Stimulated activated naive CD8-positive, alpha-beta T cell treated with anti-CD3 and anti-CD28 coated beads, Interleukin-15, Interleukin-2, amounts not matched to agents 100 ng/mL and 50 ng/mL, for 24 hours (primary cell): ENCODE measurements around the gene CLHC1.
"Not testable (repeated sequence)": the region's sequence is repeated elsewhere in the genome, so short reads cannot be mapped to it uniquely, and the experiment has no call there.

ENCODE experiments used
- H3K27ac Mint-ChIP-seq: one replicate; pipeline ENCODE4 v1.8.0; 2021; ENCODE audit warnings: mild to moderate bottlenecking, mixed read lengths
- H3K27me3 Mint-ChIP-seq: one replicate; pipeline ENCODE4 v1.8.0; 2021; ENCODE audit warnings: mixed read lengths
- H3K36me3 Mint-ChIP-seq: one replicate; pipeline ENCODE4 v1.8.0; 2021; ENCODE audit warnings: low read depth, mixed read lengths
- H3K4me1 Mint-ChIP-seq: one replicate; pipeline ENCODE4 v1.8.0; 2021; ENCODE audit warnings: low read depth, mixed read lengths
- H3K4me3 Mint-ChIP-seq: one replicate; pipeline ENCODE4 v1.8.0; 2021; ENCODE audit warnings: mild to moderate bottlenecking, mixed read lengths
- H3K9me3 Mint-ChIP-seq: one replicate; pipeline ENCODE4 v1.8.0; 2021; ENCODE audit warnings: mixed read lengths

Gene CLHC1

GRCh38 chr2:55223958-55224760 lies 7.9 kb downstream of the CLHC1 start:
- Mint-ChIP-seq H3K36me3 (peaks cover 11% of the 10 kb centered on the region), H3K4me1 (peaks cover 41% of the 10 kb centered on the region), H3K27me3 (no peaks in the 10 kb centered on the region), H3K27ac (peak overlapping the region; percentile 73), H3K9me3 (no peaks in the 10 kb centered on the region), H3K4me3 (peak overlapping the region; percentile 78)

DNA sequence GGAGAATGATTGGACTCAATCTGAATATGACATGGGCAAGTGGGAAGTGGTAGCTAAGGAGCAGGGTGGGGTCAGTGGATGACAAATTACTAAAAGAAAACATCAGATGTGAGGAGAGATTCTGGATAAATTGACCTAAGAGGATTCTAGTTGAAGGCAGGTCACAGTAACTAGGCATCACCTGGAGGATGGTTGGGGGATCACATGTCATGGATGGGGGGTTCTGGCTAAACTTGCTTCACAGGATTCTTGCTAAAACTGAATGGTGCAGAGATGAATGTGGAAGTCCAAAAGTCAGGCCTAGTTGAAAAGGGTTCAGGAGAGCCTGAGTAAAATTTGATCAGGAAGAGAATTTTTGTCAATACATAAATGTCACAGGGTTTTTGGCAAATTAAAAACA lies 18.3 kb downstream of the CLHC1 start:
- no peak overlapping the region for H3K4me3 Mint-ChIP-seq
- no peaks in the 10 kb centered on the region for H3K4me1 Mint-ChIP-seq
- H3K27me3 Mint-ChIP-seq: no peaks in the 10 kb centered on the region
- H3K27ac Mint-ChIP-seq: no peak overlapping the region
- no peaks in the 10 kb centered on the region for H3K36me3 Mint-ChIP-seq
- no peaks in the 10 kb centered on the region for H3K9me3 Mint-ChIP-seq

DNA sequence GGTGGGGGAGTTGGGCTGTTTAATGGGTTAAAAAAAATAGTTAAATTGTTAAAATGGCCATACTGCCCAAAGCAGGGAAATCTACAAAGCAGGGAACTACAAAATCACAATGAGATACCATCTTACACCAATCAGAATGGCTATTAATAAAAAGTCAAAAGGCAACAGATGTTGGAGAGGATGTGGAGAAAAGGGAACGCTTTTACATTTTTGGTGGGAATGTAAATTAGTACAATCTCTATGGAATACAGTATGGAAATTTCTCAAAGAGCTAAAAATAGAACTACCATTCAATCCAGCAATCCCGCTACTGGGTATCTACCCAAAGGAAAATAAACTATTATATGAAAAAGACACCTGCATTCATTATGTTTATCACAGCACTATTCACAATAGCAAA lies 27.1 kb downstream of the CLHC1 start:
- no peak overlapping the region for H3K27ac Mint-ChIP-seq
- peaks cover 40% of the 10 kb centered on the region for H3K36me3 Mint-ChIP-seq
- H3K9me3 Mint-ChIP-seq: peaks cover 10% of the 10 kb centered on the region
- H3K27me3 Mint-ChIP-seq: no peaks in the 10 kb centered on the region
- H3K4me3 Mint-ChIP-seq: no peak overlapping the region
- H3K4me1 Mint-ChIP-seq: no peaks in the 10 kb centered on the region

DNA sequence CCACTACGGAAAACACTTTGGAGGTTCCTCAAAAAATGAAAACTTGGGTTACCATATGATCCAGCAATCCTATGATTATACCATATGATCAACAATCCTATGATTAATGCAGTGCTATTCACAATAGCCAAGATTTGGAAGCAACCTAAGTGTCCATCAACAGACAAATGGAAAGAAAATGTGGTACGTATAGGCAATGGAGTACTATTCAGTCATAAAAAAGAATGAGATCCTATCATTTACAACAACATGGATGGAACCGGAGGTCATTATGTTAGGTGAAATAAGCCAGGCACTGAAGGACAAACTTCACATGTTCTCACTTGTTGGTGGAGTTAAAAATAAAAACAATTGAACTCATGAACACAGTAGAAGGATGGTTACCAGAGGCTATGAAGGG lies 27.6 kb downstream of the CLHC1 start:
- Mint-ChIP-seq H3K4me3 (no peak overlapping the region), H3K9me3 (peaks cover 13% of the 10 kb centered on the region), H3K27ac (no peak overlapping the region)

GRCh38 chr2:55200416-55200815 lies 31.7 kb downstream of the CLHC1 start:
- Mint-ChIP-seq H3K27ac (no peak overlapping the region), H3K36me3 (peaks cover 62% of the 10 kb centered on the region), H3K27me3 (no peaks in the 10 kb centered on the region), H3K9me3 (peaks cover 14% of the 10 kb centered on the region), H3K4me3 (no peak overlapping the region), H3K4me1 (no peaks in the 10 kb centered on the region)

More for the DNA sequence above, 27.6 kb downstream of the CLHC1 start:
- Mint-ChIP-seq H3K36me3 (peaks cover 44% of the 10 kb centered on the region), H3K27me3 (no peaks in the 10 kb centered on the region), H3K4me1 (no peaks in the 10 kb centered on the region)

- H3K27me3 Mint-ChIP-seq: no peaks in the 10 kb centered on the region
- no peaks in the 10 kb centered on the region for H3K4me1 Mint-ChIP-seq
- H3K36me3 Mint-ChIP-seq: peaks cover 46% of the 10 kb centered on the region
- H3K9me3 Mint-ChIP-seq: peaks cover 11% of the 10 kb centered on the region
- H3K27ac Mint-ChIP-seq: no peak overlapping the region
- H3K4me3 Mint-ChIP-seq: no peak overlapping the region
Observed at GRCh38 chr2:55196526-55196925, 35.6 kb downstream of the CLHC1 start.

GRCh38 chr2:55191888-55192287 lies 40.2 kb downstream of the CLHC1 start:
- H3K27ac Mint-ChIP-seq, H3K4me1 Mint-ChIP-seq, H3K4me3 Mint-ChIP-seq, H3K27me3 Mint-ChIP-seq, H3K9me3 Mint-ChIP-seq: not testable (repeated sequence)
- H3K36me3 Mint-ChIP-seq: peaks cover 24% of the 10 kb centered on the region

GRCh38 chr2:55186837-55187236 lies 45.3 kb downstream of the CLHC1 start:
- H3K4me3 Mint-ChIP-seq, H3K27ac Mint-ChIP-seq, H3K9me3 Mint-ChIP-seq, H3K27me3 Mint-ChIP-seq, H3K4me1 Mint-ChIP-seq: not testable (repeated sequence)
- H3K36me3 Mint-ChIP-seq: peaks cover 16% of the 10 kb centered on the region

DNA sequence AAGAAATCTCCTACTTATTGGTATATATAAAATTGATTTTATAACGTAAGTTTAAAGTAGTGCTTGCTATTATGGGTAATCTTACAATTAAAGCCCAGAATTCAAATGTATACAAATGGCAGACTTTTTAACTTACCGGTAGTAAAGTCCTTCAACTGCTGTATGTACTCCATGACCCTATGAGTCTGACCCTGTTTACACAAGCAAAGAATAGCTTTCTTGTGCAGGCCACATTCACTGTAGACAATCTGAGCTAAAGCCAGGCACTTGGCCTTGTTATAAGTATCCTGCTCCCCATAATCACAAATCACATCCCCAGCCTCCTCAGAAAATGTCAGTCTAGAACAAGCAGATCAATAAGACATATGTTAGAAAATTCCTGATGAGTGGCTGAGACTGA lies 51.7 kb downstream of the CLHC1 start:
- H3K4me3 Mint-ChIP-seq: no peak overlapping the region
- H3K27me3 Mint-ChIP-seq: no peaks in the 10 kb centered on the region
- H3K36me3 Mint-ChIP-seq: no peaks in the 10 kb centered on the region
- H3K4me1 Mint-ChIP-seq: peaks cover 8% of the 10 kb centered on the region
- no peaks in the 10 kb centered on the region for H3K9me3 Mint-ChIP-seq
- no peak overlapping the region for H3K27ac Mint-ChIP-seq

DNA sequence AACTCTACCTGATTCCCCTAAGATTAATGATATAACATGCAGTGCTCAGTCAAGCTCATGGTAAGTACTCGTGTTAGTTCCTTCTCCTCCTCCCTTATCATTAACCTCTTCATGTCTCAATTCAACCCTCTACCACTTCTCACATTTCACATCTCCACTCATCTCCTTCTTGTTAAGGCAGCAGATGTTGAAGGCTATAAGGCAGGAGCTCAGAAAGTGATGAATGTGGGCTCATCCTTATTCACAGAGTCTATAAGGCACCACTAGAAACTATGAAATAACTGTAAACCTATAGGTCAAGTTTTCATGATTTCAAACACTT lies 56.0 kb downstream of the CLHC1 start:
- Mint-ChIP-seq H3K36me3 (no peaks in the 10 kb centered on the region), H3K4me1 (peaks cover 9% of the 10 kb centered on the region), H3K4me3 (no peak overlapping the region), H3K27ac (no peak overlapping the region), H3K9me3 (no peaks in the 10 kb centered on the region), H3K27me3 (no peaks in the 10 kb centered on the region)

GRCh38 chr2:55175254-55176093 lies 56.6 kb downstream of the CLHC1 start:
- Mint-ChIP-seq H3K4me1 (peaks cover 9% of the 10 kb centered on the region), H3K36me3 (no peaks in the 10 kb centered on the region), H3K27ac (no peak overlapping the region), H3K27me3 (no peaks in the 10 kb centered on the region), H3K9me3 (no peaks in the 10 kb centered on the region), H3K4me3 (no peak overlapping the region)

GRCh38 chr2:55173438-55174054 lies 58.5 kb downstream of the CLHC1 start:
- H3K36me3 Mint-ChIP-seq: no peaks in the 10 kb centered on the region
- H3K4me3 Mint-ChIP-seq: no peak overlapping the region
- H3K9me3 Mint-ChIP-seq: no peaks in the 10 kb centered on the region
- peaks cover 9% of the 10 kb centered on the region for H3K4me1 Mint-ChIP-seq
- H3K27me3 Mint-ChIP-seq: no peaks in the 10 kb centered on the region
- H3K27ac Mint-ChIP-seq: no peak overlapping the region

DNA sequence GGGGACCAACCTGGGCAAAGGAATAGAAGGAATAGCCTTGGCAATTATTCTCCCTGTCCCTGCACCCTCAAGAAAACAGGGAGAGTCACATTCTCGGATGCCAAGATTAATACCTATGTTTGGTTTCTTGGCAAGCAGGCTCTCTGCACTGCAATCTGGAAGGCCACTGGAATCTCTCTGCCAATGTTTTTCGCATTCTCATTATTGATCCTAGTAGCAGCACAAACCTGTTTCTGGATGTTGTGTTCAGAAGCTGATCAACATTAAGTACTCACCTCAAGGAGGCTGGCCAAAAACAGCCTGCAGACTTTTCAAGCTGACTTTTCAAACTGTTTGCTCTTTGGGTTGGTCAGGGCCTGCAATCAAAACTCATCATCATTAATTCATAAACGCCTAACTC lies 62.2 kb downstream of the CLHC1 start:
- Mint-ChIP-seq H3K36me3 (no peaks in the 10 kb centered on the region), H3K4me1 (no peaks in the 10 kb centered on the region), H3K9me3 (no peaks in the 10 kb centered on the region), H3K4me3 (no peak overlapping the region), H3K27ac (no peak overlapping the region), H3K27me3 (no peaks in the 10 kb centered on the region)

DNA sequence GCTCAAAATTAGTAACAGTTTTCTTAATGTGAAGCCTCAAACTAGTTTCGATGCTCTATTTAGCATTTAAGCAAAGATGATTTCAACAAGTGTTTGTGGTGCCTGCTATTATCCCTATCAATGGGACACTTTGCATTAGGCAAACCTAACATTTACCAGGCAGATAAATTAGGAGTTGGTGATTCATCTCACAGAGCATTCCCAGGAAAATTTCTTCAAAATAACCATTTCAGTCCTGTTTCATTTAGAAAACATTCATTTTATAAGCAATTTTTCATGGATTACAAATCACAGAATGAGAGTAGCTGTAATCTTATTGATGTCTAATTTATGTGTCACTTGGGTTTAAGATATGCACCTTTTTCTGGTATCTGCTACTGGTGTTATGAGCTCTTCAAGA lies 62.7 kb downstream of the CLHC1 start:
- Mint-ChIP-seq H3K4me3 (no peak overlapping the region), H3K27ac (no peak overlapping the region), H3K4me1 (no peaks in the 10 kb centered on the region), H3K27me3 (no peaks in the 10 kb centered on the region), H3K9me3 (no peaks in the 10 kb centered on the region), H3K36me3 (no peaks in the 10 kb centered on the region)
